Measurements from ENCODE around the gene OR2H2.

OR2H2 gene

DNA sequence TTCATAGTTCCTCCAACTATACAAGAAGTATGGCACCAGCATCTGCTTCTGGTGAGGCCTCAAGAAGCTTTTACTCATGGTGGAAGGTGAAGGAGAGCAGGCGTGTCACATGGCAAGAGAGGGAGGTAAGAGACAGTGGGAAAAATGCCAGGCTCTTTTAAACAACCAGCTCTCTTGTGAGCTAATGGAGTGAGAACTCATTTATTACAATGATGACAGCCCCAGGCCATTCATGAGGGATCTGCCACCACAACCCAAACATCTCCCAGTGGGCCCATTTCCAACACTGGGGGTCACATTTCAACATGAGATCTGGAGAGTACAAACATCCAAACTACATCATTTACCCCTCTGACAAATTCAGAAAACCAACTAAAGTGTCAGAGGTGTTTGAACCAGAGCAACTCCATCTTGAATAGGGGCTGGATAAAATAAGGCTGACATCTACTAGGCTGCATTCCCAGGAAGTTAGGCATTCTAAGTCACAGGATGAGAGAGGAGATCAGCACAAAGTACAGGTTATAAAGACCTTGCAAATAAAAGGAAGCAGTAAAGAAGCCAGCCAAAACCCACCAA is 23.2 kb upstream of the OR2H2 start:
- no peak overlapping the region for H3K4me3 ChIP-seq (ENCODE audit: low read length)
- H3K27me3 ChIP-seq (ENCODE audit: control insufficient read depth, insufficient read depth, low read length): no peaks in the 10 kb centered on the region
- H3K36me3 ChIP-seq (ENCODE audit: insufficient read depth, low read length): no peaks in the 10 kb centered on the region
- H3K4me1 ChIP-seq (ENCODE audit: control insufficient read depth, insufficient read depth, low read length): no peaks in the 10 kb centered on the region
- H3K9ac ChIP-seq (ENCODE audit: low read depth, low read length): no peak overlapping the region
- no peaks in the 10 kb centered on the region for H3K9me3 ChIP-seq (replicated peaks; ENCODE audit: low read length)
- H3K4me2 ChIP-seq (ENCODE audit: low read length): no peak overlapping the region

DNA sequence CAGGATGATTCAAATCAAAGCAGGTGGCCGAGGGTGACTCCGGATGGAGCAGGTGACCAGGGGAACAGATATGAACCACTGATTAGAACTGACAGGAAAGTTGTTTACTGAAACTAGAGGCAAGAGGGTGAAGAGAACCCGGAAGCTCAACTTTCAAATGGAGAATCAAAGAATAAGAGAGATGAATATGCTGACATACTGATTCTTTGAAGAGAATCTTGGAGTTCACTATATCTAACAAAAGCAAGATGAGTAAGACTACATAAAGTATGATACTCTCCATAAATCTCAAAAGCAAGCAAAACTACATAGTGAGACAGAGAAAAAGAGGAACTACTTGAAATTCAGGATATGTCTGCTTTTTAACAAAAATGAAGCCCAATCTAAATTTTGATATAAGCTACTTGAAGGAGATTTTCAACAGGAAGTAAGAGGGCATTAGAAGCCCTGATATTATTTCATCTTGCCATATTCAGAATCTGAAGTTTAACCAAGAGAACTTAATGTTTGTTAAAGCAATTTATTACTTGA is 21.4 kb upstream of the OR2H2 start:
- Histone ChIP-seq H3K27me3 (ENCODE audit: control insufficient read depth, insufficient read depth, low read length) (no peaks in the 10 kb centered on the region), H3K36me3 (ENCODE audit: insufficient read depth, low read length) (no peaks in the 10 kb centered on the region), H3K4me1 (ENCODE audit: control insufficient read depth, insufficient read depth, low read length) (no peaks in the 10 kb centered on the region), H3K4me3 (ENCODE audit: low read length) (no peak overlapping the region), H3K9ac (ENCODE audit: low read depth, low read length) (no peak overlapping the region), H3K9me3 (replicated peaks; ENCODE audit: low read length) (no peaks in the 10 kb centered on the region), H3K4me2 (ENCODE audit: low read length) (no peak overlapping the region)

DNA sequence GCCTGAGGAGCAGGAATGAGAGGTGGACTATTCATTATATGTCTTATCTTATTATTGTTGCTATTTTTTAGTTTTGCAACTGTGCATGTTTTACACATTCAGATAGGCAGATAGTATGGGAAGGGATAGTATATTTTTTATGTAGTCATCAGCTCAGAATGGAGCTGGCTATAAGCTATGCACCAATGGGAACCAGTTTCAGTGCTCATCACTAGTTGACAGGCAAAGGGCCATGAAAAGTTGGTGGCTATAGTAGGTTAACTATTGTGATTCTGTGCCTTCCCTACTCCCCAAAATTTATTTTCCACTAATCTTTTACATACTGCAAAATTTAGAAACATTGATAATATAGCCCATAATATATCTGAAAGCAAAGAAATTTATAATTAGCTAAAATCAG is 20.0 kb upstream of the OR2H2 start:
- no peaks in the 10 kb centered on the region for H3K27me3 ChIP-seq (ENCODE audit: control insufficient read depth, insufficient read depth, low read length)
- H3K9me3 ChIP-seq (replicated peaks; ENCODE audit: low read length): no peaks in the 10 kb centered on the region
- no peaks in the 10 kb centered on the region for H3K4me1 ChIP-seq (ENCODE audit: control insufficient read depth, insufficient read depth, low read length)
- H3K4me2 ChIP-seq (ENCODE audit: low read length): no peak overlapping the region
- no peak overlapping the region for H3K9ac ChIP-seq (ENCODE audit: low read depth, low read length)
- H3K36me3 ChIP-seq (ENCODE audit: insufficient read depth, low read length): no peaks in the 10 kb centered on the region
- no peak overlapping the region for H3K4me3 ChIP-seq (ENCODE audit: low read length)

GRCh38 chr6:29566856-29567255 is 18.1 kb upstream of the OR2H2 start:
- Histone ChIP-seq H3K9ac (ENCODE audit: low read depth, low read length) (no peak overlapping the region), H3K4me2 (ENCODE audit: low read length) (no peak overlapping the region), H3K27me3 (ENCODE audit: control insufficient read depth, insufficient read depth, low read length) (no peaks in the 10 kb centered on the region), H3K4me1 (ENCODE audit: control insufficient read depth, insufficient read depth, low read length) (no peaks in the 10 kb centered on the region), H3K4me3 (ENCODE audit: low read length) (no peak overlapping the region), H3K36me3 (ENCODE audit: insufficient read depth, low read length) (no peaks in the 10 kb centered on the region), H3K9me3 (replicated peaks; ENCODE audit: low read length) (no peaks in the 10 kb centered on the region)

GRCh38 chr6:29567541-29567940 is 17.4 kb upstream of the OR2H2 start:
- H3K4me1 ChIP-seq (ENCODE audit: control insufficient read depth, insufficient read depth, low read length): no peaks in the 10 kb centered on the region
- no peak overlapping the region for H3K9ac ChIP-seq (ENCODE audit: low read depth, low read length)
- no peaks in the 10 kb centered on the region for H3K27me3 ChIP-seq (ENCODE audit: control insufficient read depth, insufficient read depth, low read length)
- no peaks in the 10 kb centered on the region for H3K36me3 ChIP-seq (ENCODE audit: insufficient read depth, low read length)
- H3K4me3 ChIP-seq (ENCODE audit: low read length): no peak overlapping the region
- no peaks in the 10 kb centered on the region for H3K9me3 ChIP-seq (replicated peaks; ENCODE audit: low read length)
- no peak overlapping the region for H3K4me2 ChIP-seq (ENCODE audit: low read length)

- Histone ChIP-seq H3K9me3 (replicated peaks; ENCODE audit: low read length) (no peaks in the 10 kb centered on the region), H3K4me2 (ENCODE audit: low read length) (no peak overlapping the region), H3K36me3 (ENCODE audit: insufficient read depth, low read length) (no peaks in the 10 kb centered on the region), H3K9ac (ENCODE audit: low read depth, low read length) (no peak overlapping the region), H3K4me3 (ENCODE audit: low read length) (no peak overlapping the region), H3K27me3 (ENCODE audit: control insufficient read depth, insufficient read depth, low read length) (no peaks in the 10 kb centered on the region), H3K4me1 (ENCODE audit: control insufficient read depth, insufficient read depth, low read length) (no peaks in the 10 kb centered on the region)
Observed at GRCh38 chr6:29567991-29568390, 16.9 kb upstream of the OR2H2 start.

- Histone ChIP-seq H3K9ac (ENCODE audit: low read depth, low read length) (no peak overlapping the region), H3K9me3 (replicated peaks; ENCODE audit: low read length) (no peaks in the 10 kb centered on the region), H3K4me2 (ENCODE audit: low read length) (no peak overlapping the region), H3K4me3 (ENCODE audit: low read length) (no peak overlapping the region), H3K4me1 (ENCODE audit: control insufficient read depth, insufficient read depth, low read length) (no peaks in the 10 kb centered on the region), H3K36me3 (ENCODE audit: insufficient read depth, low read length) (no peaks in the 10 kb centered on the region), H3K27me3 (ENCODE audit: control insufficient read depth, insufficient read depth, low read length) (peaks cover 4% of the 10 kb centered on the region)
Observed at GRCh38 chr6:29576056-29576455, 8.9 kb upstream of the OR2H2 start.

DNA sequence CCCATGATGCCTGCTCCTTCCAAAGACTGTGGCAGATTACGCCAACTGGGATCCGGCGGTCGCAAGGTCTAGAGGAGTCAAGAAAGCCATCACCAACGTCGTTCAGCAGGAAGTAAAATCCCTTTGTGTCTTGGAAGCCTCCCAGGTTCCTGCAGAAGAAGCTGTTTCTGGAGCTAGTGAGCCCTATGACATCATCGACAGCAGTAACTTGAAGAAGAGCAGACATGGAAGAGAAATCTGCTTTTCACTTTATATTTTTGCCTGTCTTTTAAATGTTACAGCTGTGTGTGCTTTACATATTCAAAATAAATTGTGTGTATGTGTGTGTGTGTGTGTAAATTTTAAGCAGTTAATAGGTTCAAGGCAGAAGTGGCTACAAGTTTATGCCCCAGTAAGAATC is 7.4 kb upstream of the OR2H2 start:
- Histone ChIP-seq H3K36me3 (ENCODE audit: insufficient read depth, low read length) (no peaks in the 10 kb centered on the region), H3K27me3 (ENCODE audit: control insufficient read depth, insufficient read depth, low read length) (peaks cover 5% of the 10 kb centered on the region), H3K4me2 (ENCODE audit: low read length) (no peak overlapping the region), H3K4me3 (ENCODE audit: low read length) (no peak overlapping the region), H3K4me1 (ENCODE audit: control insufficient read depth, insufficient read depth, low read length) (no peaks in the 10 kb centered on the region), H3K9ac (ENCODE audit: low read depth, low read length) (no peak overlapping the region), H3K9me3 (replicated peaks; ENCODE audit: low read length) (no peaks in the 10 kb centered on the region)

DNA sequence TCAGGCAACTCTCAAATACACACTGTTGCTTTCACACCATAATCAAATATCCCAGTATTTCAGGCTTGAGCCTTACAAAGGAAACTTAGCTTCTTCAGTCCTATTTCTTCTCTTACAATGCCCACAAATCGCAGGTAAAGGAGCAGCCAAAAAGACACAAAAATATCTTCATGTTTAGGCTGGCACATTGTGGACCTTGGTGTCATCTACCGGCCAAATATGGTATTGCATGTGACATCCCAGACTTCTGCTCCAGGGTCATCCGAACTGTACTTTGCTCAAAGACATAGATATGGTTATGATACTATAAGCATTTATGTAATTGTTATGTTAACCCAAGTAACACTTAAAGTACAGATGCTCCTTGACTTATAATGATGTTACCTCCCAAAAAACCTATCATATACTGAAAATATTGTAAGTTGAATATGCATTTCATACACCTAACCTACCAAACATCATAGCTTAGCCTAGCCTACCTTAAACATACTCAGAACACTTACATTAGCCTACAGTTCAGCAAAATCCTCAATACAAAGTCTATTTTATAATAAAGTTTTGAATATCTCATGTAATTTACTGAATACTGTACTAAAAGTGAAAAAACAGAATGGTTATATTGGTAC is 4.6 kb downstream of the OR2H2 start:
- Histone ChIP-seq H3K9me3 (replicated peaks; ENCODE audit: low read length) (no peaks in the 10 kb centered on the region), H3K4me3 (ENCODE audit: low read length) (no peak overlapping the region), H3K4me1 (ENCODE audit: control insufficient read depth, insufficient read depth, low read length) (no peaks in the 10 kb centered on the region), H3K36me3 (ENCODE audit: insufficient read depth, low read length) (no peaks in the 10 kb centered on the region), H3K9ac (ENCODE audit: low read depth, low read length) (no peak overlapping the region), H3K4me2 (ENCODE audit: low read length) (no peak overlapping the region), H3K27me3 (ENCODE audit: control insufficient read depth, insufficient read depth, low read length) (peaks cover 16% of the 10 kb centered on the region)

DNA sequence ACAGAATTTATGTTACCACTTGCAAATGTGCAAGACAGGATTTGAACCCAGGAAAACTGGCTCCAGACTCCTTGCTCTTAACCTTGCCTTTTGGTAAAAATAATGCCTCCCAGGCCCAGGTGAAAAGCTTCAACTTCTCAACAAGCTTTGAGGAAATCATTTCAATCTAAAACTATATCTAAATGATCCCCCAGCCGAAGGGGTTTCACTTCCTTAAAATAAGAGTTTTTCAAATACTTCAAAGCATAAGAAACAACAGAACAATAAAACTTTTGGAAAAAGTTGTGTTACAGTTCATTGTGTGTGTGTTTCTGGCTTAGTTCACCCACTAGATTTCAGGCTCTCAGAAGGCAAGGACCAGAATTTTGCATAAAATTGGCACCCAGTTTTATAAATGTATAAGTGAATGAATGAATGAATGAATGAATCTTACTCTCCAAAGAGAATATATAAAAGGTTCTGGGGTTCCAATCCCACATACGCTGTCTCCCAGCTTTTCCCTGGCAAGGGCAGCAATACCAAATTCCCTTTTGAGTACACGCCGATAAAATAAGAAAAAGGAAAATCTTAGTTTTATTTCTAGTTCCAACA is 5.4 kb downstream of the OR2H2 start:
- H3K9ac ChIP-seq (ENCODE audit: low read depth, low read length): no peak overlapping the region
- peaks cover 10% of the 10 kb centered on the region for H3K27me3 ChIP-seq (ENCODE audit: control insufficient read depth, insufficient read depth, low read length)
- H3K4me1 ChIP-seq (ENCODE audit: control insufficient read depth, insufficient read depth, low read length): no peaks in the 10 kb centered on the region
- no peak overlapping the region for H3K4me2 ChIP-seq (ENCODE audit: low read length)
- H3K36me3 ChIP-seq (ENCODE audit: insufficient read depth, low read length): no peaks in the 10 kb centered on the region
- no peaks in the 10 kb centered on the region for H3K9me3 ChIP-seq (replicated peaks; ENCODE audit: low read length)
- H3K4me3 ChIP-seq (ENCODE audit: low read length): no peak overlapping the region

DNA sequence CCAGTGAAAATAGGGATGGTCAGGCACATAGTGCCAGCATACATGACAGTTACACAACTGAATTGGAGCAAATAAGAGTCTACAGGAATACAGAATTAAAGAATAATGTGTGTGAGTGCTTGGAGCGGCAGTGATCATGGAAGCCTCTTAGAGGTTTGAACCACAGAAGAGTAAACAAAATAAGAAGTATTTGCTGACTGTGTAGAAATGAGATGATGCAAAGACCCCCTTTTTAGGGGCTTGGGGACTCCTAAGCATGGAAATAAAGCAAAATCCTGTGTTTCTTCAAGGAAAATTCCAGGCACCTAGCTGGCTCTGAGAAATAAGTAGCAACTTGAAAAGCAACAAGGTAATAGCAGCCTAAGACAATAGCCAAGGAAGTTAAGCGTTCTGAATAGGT is 6.8 kb downstream of the OR2H2 start:
- Histone ChIP-seq H3K4me1 (ENCODE audit: control insufficient read depth, insufficient read depth, low read length) (no peaks in the 10 kb centered on the region), H3K9ac (ENCODE audit: low read depth, low read length) (no peak overlapping the region), H3K27me3 (ENCODE audit: control insufficient read depth, insufficient read depth, low read length) (peaks cover 4% of the 10 kb centered on the region), H3K4me2 (ENCODE audit: low read length) (no peak overlapping the region), H3K36me3 (ENCODE audit: insufficient read depth, low read length) (no peaks in the 10 kb centered on the region), H3K9me3 (replicated peaks; ENCODE audit: low read length) (no peaks in the 10 kb centered on the region), H3K4me3 (ENCODE audit: low read length) (no peak overlapping the region)

Data from skeletal muscle satellite cell (primary cell).